BE2C (cell line): ENCODE measurements around the gene SMARCE1.

Experiments
- DNase-seq: peaks from one replicate; pipeline ENCODE4 v3.0.0-alpha.2; 2020
- H3K27me3 ChIP-seq: fragments of 250-450 bp; sonication (Bioruptor Pico); 2 replicates; pipeline ENCODE4 v1.5.1; 2020; ENCODE audit warnings: mild to moderate bottlenecking
- H3K36me3 ChIP-seq: fragments of 250-450 bp; sonication (Bioruptor Pico); 2 replicates; pipeline ENCODE4 v1.5.1; 2020; ENCODE audit warnings: mild to moderate bottlenecking
- H3K4me1 ChIP-seq: fragments of 250-450 bp; sonication (Bioruptor Pico); 2 replicates; pipeline ENCODE4 v1.5.1; 2020
- H3K4me3 ChIP-seq: 2 replicates; pipeline ENCODE4 v1.5.1; 2011; ENCODE audit warnings: low read depth, low read length
- H3K9me3 ChIP-seq: fragments of 250-450 bp; sonication (Bioruptor Pico); 2 replicates; pipeline ENCODE4 v1.5.1; 2020
- CTCF ChIP-seq: IDR thresholded peaks from 2 replicates; pipeline ENCODE4 v1.5.1; 2012; ENCODE audit warnings: mild to moderate bottlenecking, low read depth, low read length

The SMARCE1 gene

GRCh38 chr17:40611840-40612474 lies 35.7 kb downstream of the SMARCE1 start:
- H3K36me3 ChIP-seq: no peaks in the 10 kb centered on the region
- no peaks in the 10 kb centered on the region for H3K4me1 ChIP-seq
- TF ChIP-seq CTCF: no peak
- no peaks in the 10 kb centered on the region; the same call in 1 of the 2 replicates for H3K9me3 ChIP-seq
- no peak overlapping the region for H3K4me3 ChIP-seq
- no peak for DNase-seq
- peaks cover 50% of the 10 kb centered on the region for H3K27me3 ChIP-seq

GRCh38 chr17:40610359-40610758 lies 37.3 kb downstream of the SMARCE1 start:
- H3K27me3 ChIP-seq: peaks cover 45% of the 10 kb centered on the region
- no peaks in the 10 kb centered on the region; the same call in 1 of the 2 replicates for H3K9me3 ChIP-seq
- no peak for TF ChIP-seq CTCF
- no peaks in the 10 kb centered on the region for H3K4me1 ChIP-seq
- no peaks in the 10 kb centered on the region for H3K36me3 ChIP-seq
- no peak overlapping the region for H3K4me3 ChIP-seq
- no peak for DNase-seq

- Histone ChIP-seq H3K36me3 (no peaks in the 10 kb centered on the region), H3K4me1 (no peaks in the 10 kb centered on the region), H3K27me3 (peaks cover 36% of the 10 kb centered on the region), H3K9me3 (no peaks in the 10 kb centered on the region; the same call in 1 of the 2 replicates), H3K4me3 (no peak overlapping the region)
- TF ChIP-seq CTCF: no peak
- DNase-seq: no peak
Observed at GRCh38 chr17:40608061-40608581, 39.5 kb downstream of the SMARCE1 start.

- no peak for TF ChIP-seq CTCF
- H3K36me3 ChIP-seq: no peaks in the 10 kb centered on the region
- no peaks in the 10 kb centered on the region for H3K4me1 ChIP-seq
- H3K4me3 ChIP-seq: no peak overlapping the region
- H3K9me3 ChIP-seq: no peaks in the 10 kb centered on the region; the same call in 1 of the 2 replicates
- no peak for DNase-seq
- peaks cover 31% of the 10 kb centered on the region for H3K27me3 ChIP-seq
Observed at GRCh38 chr17:40607641-40608040, 40.0 kb downstream of the SMARCE1 start.

- no peak overlapping the region for H3K4me3 ChIP-seq
- peaks cover 25% of the 10 kb centered on the region for H3K27me3 ChIP-seq
- no peak for DNase-seq
- no peaks in the 10 kb centered on the region; the same call in 1 of the 2 replicates for H3K9me3 ChIP-seq
- H3K4me1 ChIP-seq: no peaks in the 10 kb centered on the region
- no peaks in the 10 kb centered on the region for H3K36me3 ChIP-seq
- TF ChIP-seq CTCF: no peak
Observed at GRCh38 chr17:40606548-40607353, 40.9 kb downstream of the SMARCE1 start.

GRCh38 chr17:40605306-40605705 lies 42.3 kb downstream of the SMARCE1 start:
- DNase-seq: no peak
- no peak overlapping the region for H3K4me3 ChIP-seq
- no peaks in the 10 kb centered on the region; the same call in 1 of the 2 replicates for H3K9me3 ChIP-seq
- no peaks in the 10 kb centered on the region for H3K4me1 ChIP-seq
- TF ChIP-seq CTCF: no peak
- peaks cover 20% of the 10 kb centered on the region for H3K27me3 ChIP-seq
- no peaks in the 10 kb centered on the region for H3K36me3 ChIP-seq
